Measurements from ENCODE around the gene DIS3L2. TPM values are rescaled to one million over a fixed set of nuclear protein-coding genes. Genes with fewer than 3 reads are reported as not detected.
A peak's percentile ranks its signal among the peaks of the same experiment; 100 is the strongest.
"Not testable (repeated sequence)": the region's sequence is repeated elsewhere in the genome, so short reads cannot be mapped to it uniquely, and the experiment has no call there.

Gene DIS3L2
- total and polyA plus RNA-seq, 10 donors = 9.1 to 59.8 (median 35.4) TPM

GRCh38 chr2:232361646-232362045, 400.1 kb downstream of the DIS3L2 start:
- intact Hi-C loops (cut with DNase I; ENCODE audit: low total_unique reads) = no loop called here
- WGBS, 5 donors = 88 to 96% (median 93%) methylated on average over 5 of the region's 5 CpGs

GRCh38 chr2:232362174-232362900, 400.8 kb downstream of the DIS3L2 start:
- H3K36me3 ChIP-seq = no peaks in the 10 kb centered on the region
- 61 to 80% (median 70%) methylated on average over 8 of the region's 8 CpGs for WGBS, 5 donors
- peak; percentile 49 for DNase-seq
- H3K4me3 ChIP-seq = no peak overlapping the region
- intact Hi-C loops (cut with DNase I; ENCODE audit: low total_unique reads) = no loop called here
- peaks cover 4 to 18% (median 7%) of the 10 kb centered on the region in 6 donors for H3K4me1 ChIP-seq
- no peak overlapping the region for H3K27ac ChIP-seq
- H3K9me3 ChIP-seq = peaks cover 0 to 12% (median 6%) of the 10 kb centered on the region in 8 donors
- TF ChIP-seq CTCF (IDR thresholded peaks at IDR 0.05 in 8 of 11, conservative IDR thresholded peaks at IDR 0.05 in 3 of 11) (no peak), POLR2AphosphoS5 (IDR thresholded peaks at IDR 0.05) (no peak), POLR2A (IDR thresholded peaks at IDR 0.05) (no peak)
- peaks cover 0 to 2% (median 0%) of the 10 kb centered on the region in 7 donors for H3K27me3 ChIP-seq (replicated peaks in 1 of 7)

More at GRCh38 chr2:232361646-232362045, 400.1 kb downstream of the DIS3L2 start:
- Histone ChIP-seq H3K27ac (no peak overlapping the region), H3K4me1 (peaks cover 4 to 18% (median 7%) of the 10 kb centered on the region in 6 donors), H3K36me3 (no peaks in the 10 kb centered on the region), H3K27me3 (replicated peaks in 1 of 7) (no peaks in the 10 kb centered on the region), H3K9me3 (peaks cover 0 to 12% (median 6%) of the 10 kb centered on the region in 8 donors), H3K4me3 (no peak overlapping the region)
- TF ChIP-seq POLR2A (IDR thresholded peaks at IDR 0.05) = no peak
- TF ChIP-seq CTCF (IDR thresholded peaks at IDR 0.05 in 8 of 11, conservative IDR thresholded peaks at IDR 0.05 in 3 of 11) = no peak
- TF ChIP-seq POLR2AphosphoS5 (IDR thresholded peaks at IDR 0.05) = no peak
- peak; percentile 3 for DNase-seq

- Histone ChIP-seq H3K4me1 (peaks cover 4 to 18% (median 7%) of the 10 kb centered on the region in 6 donors), H3K4me3 (peak overlapping the region in 5 of 8 donors; percentile 21 to 60 (median 34)), H3K27ac (peak overlapping the region in 3 of 8 donors; percentile 20 to 32 (median 25)), H3K9me3 (peaks cover 0 to 12% (median 6%) of the 10 kb centered on the region in 8 donors)
- intact Hi-C loops (cut with DNase I; ENCODE audit: low total_unique reads); H3K36me3 ChIP-seq; H3K27me3 ChIP-seq (replicated peaks in 1 of 7): not testable (repeated sequence)
- 64 to 78% (median 71%) methylated on average over 8 to 12 of the region's 12 CpGs for WGBS, 5 donors
- peak; percentile 50 for DNase-seq
Measured at GRCh38 chr2:232363064-232363783, 401.7 kb downstream of the DIS3L2 start.

- WGBS, 5 donors = 26 to 36% (median 35%) methylated on average over 13 to 14 of the region's 14 CpGs
- peak overlapping the region in 6 of 8 donors; percentile 20 to 60 (median 28) for H3K4me3 ChIP-seq
- TF ChIP-seq CTCF (IDR thresholded peaks at IDR 0.05 in 8 of 11, conservative IDR thresholded peaks at IDR 0.05 in 3 of 11) (no peak), POLR2AphosphoS5 (IDR thresholded peaks at IDR 0.05) (no peak), POLR2A (IDR thresholded peaks at IDR 0.05) (no peak)
- peaks cover 4 to 18% (median 7%) of the 10 kb centered on the region in 6 donors for H3K4me1 ChIP-seq
- H3K27me3 ChIP-seq (replicated peaks in 1 of 7) = peaks cover 0 to 7% (median 0%) of the 10 kb centered on the region in 7 donors
- H3K27ac ChIP-seq = peak overlapping the region in 3 of 8 donors; percentile 20 to 32 (median 25)
- H3K9me3 ChIP-seq = peaks cover 0 to 12% (median 6%) of the 10 kb centered on the region in 8 donors
- intact Hi-C loops (cut with DNase I; ENCODE audit: low total_unique reads) = no loop called here
- H3K36me3 ChIP-seq = no peaks in the 10 kb centered on the region
- peak; percentile 74 for DNase-seq
Measured at GRCh38 chr2:232363784-232364615, 402.5 kb downstream of the DIS3L2 start.
